ENCODE measurements around the gene TNFRSF12A.

Gene TNFRSF12A

DNA sequence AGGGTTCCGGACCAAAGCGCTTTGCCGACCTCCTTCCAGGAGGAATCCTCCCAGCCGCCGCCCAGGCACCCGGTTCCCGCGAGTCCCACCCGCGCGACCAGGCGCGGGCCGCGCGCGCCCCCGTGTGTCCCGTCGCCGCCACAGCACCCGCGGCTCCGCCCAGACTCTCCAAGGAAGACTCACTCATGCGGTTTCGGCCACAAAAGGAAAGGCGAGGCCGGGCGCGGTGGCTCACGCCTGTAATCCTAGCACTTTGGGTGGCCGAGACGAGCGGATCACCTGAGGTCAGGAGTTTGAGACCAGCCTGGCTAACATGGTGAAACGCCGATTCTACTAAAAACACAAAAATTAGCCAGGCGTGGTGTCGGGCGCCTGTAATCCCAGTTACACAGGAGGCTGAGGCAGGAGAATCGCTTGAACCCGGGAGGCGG lies 36.4 kb upstream of the TNFRSF12A start:
- TF ChIP-seq CTCF (IDR thresholded peaks at IDR 0.05; ENCODE audit: poor library complexity, severe bottlenecking) = peak; percentile 95
- H3K4me1 ChIP-seq (ENCODE audit: insufficient read depth, poor library complexity, severe bottlenecking) = peaks cover 8% of the 10 kb centered on the region
- no peak for DNase-seq (ENCODE audit: low spot score)
- peak overlapping the region; percentile 19 for H3K4me3 ChIP-seq (ENCODE audit: severe bottlenecking)
- peak; percentile 59 for ATAC-seq (ENCODE audit: low read depth)
- peak overlapping the region; percentile 71 for H3K27ac ChIP-seq (ENCODE audit: poor library complexity, severe bottlenecking)
- peaks cover 4% of the 10 kb centered on the region for H3K36me3 ChIP-seq (ENCODE audit: low read depth)
- H3K27me3 ChIP-seq (ENCODE audit: insufficient read depth, poor library complexity, severe bottlenecking) = no peaks in the 10 kb centered on the region
- H3K9me3 ChIP-seq (ENCODE audit: severe bottlenecking) = no peaks in the 10 kb centered on the region

DNA sequence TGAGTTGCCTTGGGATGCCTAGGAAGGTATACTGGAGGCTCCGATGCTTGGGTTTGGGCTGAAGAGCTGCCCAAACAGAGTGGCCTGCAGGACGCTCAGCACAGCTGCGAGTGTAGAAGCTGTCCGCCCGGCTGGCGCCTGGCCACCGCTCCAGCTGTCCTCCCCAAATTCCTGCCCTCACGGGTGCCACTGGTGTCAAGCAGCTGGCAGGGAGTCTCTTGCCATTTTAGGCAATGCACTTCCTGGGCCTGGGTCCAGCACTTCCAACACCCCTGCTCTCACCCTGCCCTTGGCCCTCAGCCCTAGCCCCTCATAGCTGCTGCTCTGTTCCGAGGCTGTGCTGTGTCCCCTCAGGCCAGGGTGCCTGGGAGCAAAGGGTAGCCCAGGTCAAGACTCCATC lies 34.7 kb upstream of the TNFRSF12A start:
- Histone ChIP-seq H3K4me3 (ENCODE audit: severe bottlenecking) (no peak overlapping the region), H3K27ac (ENCODE audit: poor library complexity, severe bottlenecking) (no peak overlapping the region), H3K27me3 (ENCODE audit: insufficient read depth, poor library complexity, severe bottlenecking) (no peaks in the 10 kb centered on the region), H3K9me3 (ENCODE audit: severe bottlenecking) (no peaks in the 10 kb centered on the region), H3K36me3 (ENCODE audit: low read depth) (no peaks in the 10 kb centered on the region), H3K4me1 (ENCODE audit: insufficient read depth, poor library complexity, severe bottlenecking) (peaks cover 7% of the 10 kb centered on the region)
- ATAC-seq (ENCODE audit: low read depth) (no peak), DNase-seq (ENCODE audit: low spot score) (no peak)
- TF ChIP-seq CTCF (IDR thresholded peaks at IDR 0.05; ENCODE audit: poor library complexity, severe bottlenecking) = no peak

DNA sequence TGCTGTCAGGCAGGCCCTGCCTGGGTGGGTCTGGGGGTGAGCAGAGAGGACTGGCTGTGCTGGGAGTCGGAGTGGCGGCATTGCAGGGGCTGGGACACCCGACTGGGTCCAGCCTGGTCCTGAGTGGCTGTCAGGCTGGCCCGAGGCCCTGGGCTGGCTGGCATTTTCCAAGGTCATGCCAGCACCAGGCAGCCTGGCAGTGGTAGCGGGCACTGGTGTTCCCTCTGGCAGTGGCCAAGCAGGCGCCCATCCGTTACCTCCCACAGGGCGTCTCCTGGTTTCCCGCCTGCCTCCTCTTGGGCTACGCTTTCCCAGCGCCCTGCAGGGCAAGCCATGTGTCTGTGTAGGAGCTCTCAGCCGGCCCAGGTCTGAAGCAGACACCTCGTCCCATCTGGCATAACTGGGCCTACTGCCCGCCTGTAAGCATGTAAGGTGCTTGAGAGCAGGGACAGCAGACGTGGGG lies 34.2 kb upstream of the TNFRSF12A start:
- no peak for DNase-seq (ENCODE audit: low spot score)
- no peak overlapping the region for H3K27ac ChIP-seq (ENCODE audit: poor library complexity, severe bottlenecking)
- H3K36me3 ChIP-seq (ENCODE audit: low read depth) = no peaks in the 10 kb centered on the region
- H3K9me3 ChIP-seq (ENCODE audit: severe bottlenecking) = no peaks in the 10 kb centered on the region
- no peaks in the 10 kb centered on the region for H3K27me3 ChIP-seq (ENCODE audit: insufficient read depth, poor library complexity, severe bottlenecking)
- H3K4me1 ChIP-seq (ENCODE audit: insufficient read depth, poor library complexity, severe bottlenecking) = peaks cover 12% of the 10 kb centered on the region
- H3K4me3 ChIP-seq (ENCODE audit: severe bottlenecking) = no peak overlapping the region
- TF ChIP-seq CTCF (IDR thresholded peaks at IDR 0.05; ENCODE audit: poor library complexity, severe bottlenecking) = no peak
- ATAC-seq (ENCODE audit: low read depth) = no peak

DNA sequence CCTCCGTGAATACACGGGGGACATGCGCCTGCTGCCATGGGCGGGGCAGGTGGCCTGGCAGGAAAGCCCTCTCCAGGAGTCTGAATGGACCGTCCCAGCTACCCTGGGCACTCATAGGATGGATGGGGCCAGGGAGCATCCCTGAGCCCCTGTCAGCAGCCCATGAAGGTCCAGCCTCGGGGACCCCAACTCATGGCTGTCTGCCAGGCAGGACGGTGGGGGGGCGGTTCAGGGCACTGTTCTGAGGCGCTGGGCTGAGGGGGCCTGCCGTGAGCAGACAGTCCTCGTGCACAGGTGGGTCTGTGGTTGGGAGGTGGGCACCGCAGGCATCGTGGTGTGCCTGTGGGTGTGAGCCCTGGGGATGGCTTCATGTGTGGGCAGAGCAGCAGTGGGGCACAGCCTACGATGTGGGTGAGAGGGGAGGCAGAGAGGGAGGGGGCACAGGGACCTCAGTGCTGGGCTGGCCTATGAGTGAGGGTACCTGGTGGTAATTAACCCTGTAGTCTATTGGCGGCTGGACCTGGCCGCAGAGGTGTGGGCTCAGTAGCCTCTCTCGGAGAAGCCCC lies 33.5 kb upstream of the TNFRSF12A start:
- no peaks in the 10 kb centered on the region for H3K36me3 ChIP-seq (ENCODE audit: low read depth)
- no peak overlapping the region for H3K27ac ChIP-seq (ENCODE audit: poor library complexity, severe bottlenecking)
- no peaks in the 10 kb centered on the region for H3K27me3 ChIP-seq (ENCODE audit: insufficient read depth, poor library complexity, severe bottlenecking)
- DNase-seq (ENCODE audit: low spot score) (no peak), ATAC-seq (ENCODE audit: low read depth) (no peak)
- no peak overlapping the region for H3K4me3 ChIP-seq (ENCODE audit: severe bottlenecking)
- TF ChIP-seq CTCF (IDR thresholded peaks at IDR 0.05; ENCODE audit: poor library complexity, severe bottlenecking) = no peak
- H3K4me1 ChIP-seq (ENCODE audit: insufficient read depth, poor library complexity, severe bottlenecking) = peaks cover 20% of the 10 kb centered on the region
- H3K9me3 ChIP-seq (ENCODE audit: severe bottlenecking) = no peaks in the 10 kb centered on the region

DNA sequence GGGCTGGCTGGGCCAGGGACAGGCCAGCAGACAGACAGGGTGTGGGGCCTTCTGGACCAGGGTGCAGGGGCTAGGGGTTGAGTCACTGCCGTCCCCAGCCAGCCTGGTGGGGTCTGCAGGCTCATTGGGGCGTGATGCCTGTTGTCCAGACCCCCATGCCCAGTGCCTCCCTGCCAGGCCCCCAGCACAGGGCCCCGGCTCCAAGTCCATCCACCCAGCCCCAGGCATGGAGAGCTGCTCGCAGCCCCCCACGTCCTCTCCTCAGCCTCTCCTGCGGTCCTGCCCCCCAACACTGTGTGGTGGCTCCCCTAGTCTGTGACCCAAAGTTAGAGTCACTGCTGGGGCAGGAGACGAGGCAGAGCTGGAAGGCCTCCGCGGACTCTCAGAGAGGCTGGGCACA lies 32.9 kb upstream of the TNFRSF12A start:
- Histone ChIP-seq H3K4me3 (ENCODE audit: severe bottlenecking) (no peak overlapping the region), H3K27me3 (ENCODE audit: insufficient read depth, poor library complexity, severe bottlenecking) (no peaks in the 10 kb centered on the region), H3K36me3 (ENCODE audit: low read depth) (no peaks in the 10 kb centered on the region), H3K9me3 (ENCODE audit: severe bottlenecking) (no peaks in the 10 kb centered on the region), H3K4me1 (ENCODE audit: insufficient read depth, poor library complexity, severe bottlenecking) (peaks cover 26% of the 10 kb centered on the region), H3K27ac (ENCODE audit: poor library complexity, severe bottlenecking) (no peak overlapping the region)
- no peak for TF ChIP-seq CTCF (IDR thresholded peaks at IDR 0.05; ENCODE audit: poor library complexity, severe bottlenecking)
- ATAC-seq (ENCODE audit: low read depth) (no peak), DNase-seq (ENCODE audit: low spot score) (no peak)

Measured in RWPE2 (cell line).